GM18907 (cell line): ENCODE results near the gene KISS1R.
A peak's percentile ranks its signal among the peaks of the same experiment; 100 is the strongest.

Experiments used
- ATAC-seq: cut with Tn5 transposase; IDR thresholded peaks from one replicate; pipeline ENCODE4 v1.9.1; 2021; ENCODE audit warnings: mild to moderate bottlenecking, moderate library complexity; ENCODE audit not compliant: unreplicated experiment

The KISS1R gene

DNA sequence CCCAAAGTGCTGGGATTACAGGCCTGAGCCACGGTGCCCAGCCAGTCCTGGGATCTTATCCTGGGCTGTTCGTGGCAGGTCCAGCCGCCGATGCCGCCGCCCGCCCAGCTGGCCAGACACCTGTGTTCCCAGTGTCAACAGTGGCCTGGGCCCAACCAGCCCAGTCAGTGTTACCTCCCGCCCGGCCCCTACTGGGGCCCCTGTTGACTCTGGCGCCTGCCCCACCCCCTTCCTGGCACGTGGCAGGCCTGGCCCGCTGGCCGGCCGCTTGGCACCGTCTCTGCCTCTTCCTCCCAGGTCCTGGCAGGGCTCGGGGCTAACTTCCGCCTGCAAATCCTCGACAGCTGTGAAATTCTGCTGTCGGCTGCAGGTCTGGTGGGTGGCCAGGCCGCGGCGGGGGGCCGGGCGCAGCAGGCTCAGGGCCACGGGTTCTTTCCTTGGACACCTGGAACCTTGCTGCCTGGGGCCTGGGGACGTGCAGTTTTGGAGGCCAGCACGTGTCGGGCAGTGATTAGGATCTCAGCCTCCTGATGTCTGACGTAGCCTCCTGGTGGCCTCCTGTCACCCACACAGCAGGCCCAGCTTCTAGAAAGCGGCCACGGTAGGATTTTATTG, 17.8 kb downstream of the KISS1R start:
- ATAC-seq, result no peak

DNA sequence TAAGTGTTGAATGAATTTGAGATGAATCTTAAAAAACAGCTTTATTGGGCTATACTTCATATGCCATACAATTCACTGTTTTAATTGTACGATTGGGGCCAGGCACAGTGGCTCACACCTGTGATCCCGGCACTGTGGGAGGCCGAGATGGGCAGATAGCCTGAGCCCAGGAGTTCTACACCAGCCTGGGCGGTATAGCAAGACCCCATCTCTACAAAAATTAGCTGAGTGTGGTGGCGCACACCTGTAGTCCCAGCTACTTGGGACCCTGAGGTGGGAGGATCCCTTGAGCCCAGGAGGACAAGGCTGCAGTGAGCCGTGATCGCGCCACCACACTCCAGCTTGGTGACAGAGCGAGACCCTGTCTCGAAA, 19.0 kb downstream of the KISS1R start:
- no peak for ATAC-seq

DNA sequence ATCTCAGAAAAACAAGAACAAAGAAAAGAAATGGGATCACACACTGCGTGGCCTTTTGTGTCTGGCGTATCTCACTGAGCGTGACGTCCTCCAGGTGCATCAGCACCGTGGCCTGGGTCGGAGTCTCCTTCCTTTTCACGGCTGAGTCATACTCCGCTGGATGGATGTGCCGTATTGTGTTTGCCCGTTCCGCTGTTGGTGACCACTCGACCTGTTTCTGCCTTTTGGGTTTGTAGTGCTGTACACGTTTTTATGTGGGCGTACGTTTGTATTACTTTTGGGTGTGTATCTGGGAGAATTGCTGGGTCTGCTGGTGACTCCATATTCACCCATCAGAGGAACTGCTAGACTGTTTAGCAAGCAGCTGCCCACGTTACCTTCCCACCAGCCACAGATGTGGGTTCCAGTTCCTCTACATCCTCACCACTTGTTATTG, 20.1 kb downstream of the KISS1R start:
- ATAC-seq, result no peak

DNA sequence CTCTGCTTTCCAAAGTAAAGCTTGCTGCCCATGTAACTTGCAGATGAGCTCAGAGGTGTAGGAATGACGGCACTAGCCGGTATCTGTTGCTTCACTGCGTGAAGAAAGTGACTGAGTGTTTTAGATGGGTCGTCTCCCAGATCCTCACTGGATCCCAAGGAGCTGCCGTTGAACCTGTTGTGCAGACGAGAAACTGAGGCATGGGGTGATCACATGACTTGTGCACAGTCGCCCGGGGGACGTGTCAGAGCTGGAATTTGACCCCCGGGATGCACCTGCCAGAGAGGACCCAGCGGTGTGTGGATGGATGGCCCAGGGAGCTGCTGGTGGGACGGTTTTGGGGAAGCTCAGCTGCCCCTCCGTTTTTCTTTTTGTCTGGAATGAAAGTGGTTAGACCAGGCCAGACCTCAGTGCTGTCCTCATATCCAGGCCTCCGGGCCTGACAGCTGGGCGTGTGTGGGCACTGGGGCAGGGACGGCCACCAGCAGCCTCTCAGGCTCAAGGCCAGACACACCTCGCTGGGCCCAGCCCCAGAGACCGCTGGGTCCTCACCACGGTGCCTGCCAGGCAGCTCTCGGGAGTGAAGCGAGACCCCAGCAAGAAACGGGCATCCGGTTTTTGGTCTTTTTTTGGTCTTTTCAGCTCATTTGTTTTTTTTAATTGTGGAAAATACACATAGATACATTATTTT, 21.2 kb downstream of the KISS1R start:
- ATAC-seq, result no peak

DNA sequence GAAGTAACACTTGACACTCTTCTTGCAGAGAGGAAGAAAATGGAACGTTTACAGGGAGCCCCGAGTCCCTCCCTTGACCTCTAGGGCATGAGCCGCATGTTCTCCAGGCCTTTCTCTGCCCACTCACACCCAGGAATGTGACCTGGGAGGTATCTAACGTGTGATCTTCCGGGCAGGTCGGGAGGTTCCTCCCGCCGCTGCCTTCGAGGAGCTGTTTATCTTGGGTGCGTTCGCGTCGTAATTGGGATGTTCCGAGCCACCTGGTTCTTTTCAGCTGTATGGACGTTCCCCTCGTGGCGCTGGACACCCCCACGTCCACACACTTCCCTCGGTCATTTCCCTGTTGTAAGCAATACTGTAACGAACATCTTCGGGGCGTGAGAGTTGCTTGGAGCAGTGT, 22.3 kb downstream of the KISS1R start:
- no peak for ATAC-seq

DNA sequence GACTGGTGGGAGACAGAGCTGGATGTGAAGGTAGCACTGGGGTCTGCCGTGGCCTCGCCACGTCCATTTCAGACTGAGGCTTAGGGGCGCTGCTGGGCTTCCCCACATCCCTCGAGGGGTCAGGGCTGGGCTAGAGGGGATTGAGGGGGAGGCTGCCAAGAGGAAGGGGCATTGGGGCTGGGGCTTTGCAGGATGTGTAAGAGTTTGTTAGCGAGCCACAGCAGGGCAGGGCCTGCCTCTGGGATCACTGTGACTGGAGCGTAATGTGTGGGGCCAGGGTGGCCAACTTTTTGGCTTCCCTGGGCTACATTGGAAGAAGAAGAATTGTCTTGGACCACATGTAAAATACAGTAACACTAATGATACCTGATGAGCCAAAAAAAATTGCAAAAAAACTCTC, 22.8 kb downstream of the KISS1R start:
- ATAC-seq, result no peak

DNA sequence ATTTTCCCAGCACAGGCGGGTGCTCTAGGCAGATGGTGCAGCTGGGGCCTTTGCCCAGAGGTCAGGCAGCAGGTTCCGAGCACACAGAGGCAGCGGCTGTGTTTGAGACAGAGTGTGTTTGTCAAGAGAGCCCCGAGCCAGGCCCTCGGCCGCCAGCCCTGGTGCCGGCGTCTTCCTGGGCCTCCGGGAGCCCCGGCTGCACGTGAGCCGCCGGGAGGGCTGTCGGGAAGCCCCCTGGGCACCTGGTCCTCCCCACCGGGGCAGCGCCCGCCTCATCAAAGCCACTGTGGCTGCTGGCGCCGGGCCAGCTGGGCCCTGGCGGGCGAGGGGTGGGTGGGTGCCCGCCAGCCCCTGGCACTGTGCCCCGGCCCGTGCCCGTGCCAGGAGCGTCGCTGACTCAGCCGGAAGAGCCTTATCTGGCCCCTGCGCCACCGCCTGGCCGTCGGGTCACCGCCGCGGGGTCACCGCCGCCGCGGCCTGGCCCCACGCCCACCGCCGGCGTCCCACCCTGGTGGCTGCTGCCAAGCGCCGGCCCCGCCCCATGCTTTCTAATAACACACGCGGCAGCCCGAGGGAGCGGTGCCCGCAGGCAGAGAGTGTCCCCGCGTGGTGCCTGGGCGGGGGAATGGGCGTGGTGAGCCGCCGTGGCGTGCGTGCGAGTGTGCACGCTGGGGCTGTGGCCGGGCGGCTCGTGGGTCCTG, 23.6 kb downstream of the KISS1R start:
- peak; percentile 37 for ATAC-seq

DNA sequence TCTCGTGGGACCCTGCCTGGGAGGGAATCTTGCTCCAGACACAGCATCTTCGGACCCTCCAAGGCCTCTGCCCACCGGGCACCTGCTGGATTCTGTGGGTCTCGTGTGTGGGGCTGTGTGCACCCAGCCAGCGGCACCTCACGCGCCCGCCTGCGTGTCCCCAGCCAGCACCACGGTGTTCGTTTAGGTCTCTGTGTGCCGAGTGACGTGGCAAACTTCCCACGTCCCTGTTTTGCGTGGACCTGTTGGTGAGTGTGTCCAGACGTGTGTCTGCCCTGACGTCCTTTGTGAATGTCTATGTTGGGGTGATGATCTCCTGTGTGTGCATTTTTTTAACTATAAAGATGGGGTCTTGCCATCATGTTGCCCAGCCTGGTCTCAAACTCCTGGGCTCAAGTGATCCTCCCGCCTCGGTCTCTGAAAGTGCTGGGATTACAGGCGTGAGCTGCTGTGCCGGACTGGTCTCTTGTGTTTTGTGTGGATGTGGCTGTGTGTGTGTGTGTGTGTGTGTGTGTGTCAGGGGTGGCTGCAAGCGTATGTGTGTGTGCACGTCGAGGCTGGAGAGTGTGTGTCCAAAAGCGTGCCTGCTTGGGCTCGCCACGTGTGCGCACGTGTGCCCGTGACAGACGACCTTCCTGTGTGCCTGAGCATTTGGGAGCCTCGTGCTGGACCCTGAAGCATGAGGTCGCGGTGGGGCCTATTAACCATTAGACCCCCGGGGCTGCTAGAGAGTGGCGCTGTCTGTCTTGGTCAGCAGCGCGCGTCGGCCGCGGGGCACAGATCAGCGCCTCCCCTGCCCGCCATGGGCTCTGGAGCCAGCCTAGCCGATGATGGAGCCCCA, 24.4 kb downstream of the KISS1R start:
- no peak for ATAC-seq

DNA sequence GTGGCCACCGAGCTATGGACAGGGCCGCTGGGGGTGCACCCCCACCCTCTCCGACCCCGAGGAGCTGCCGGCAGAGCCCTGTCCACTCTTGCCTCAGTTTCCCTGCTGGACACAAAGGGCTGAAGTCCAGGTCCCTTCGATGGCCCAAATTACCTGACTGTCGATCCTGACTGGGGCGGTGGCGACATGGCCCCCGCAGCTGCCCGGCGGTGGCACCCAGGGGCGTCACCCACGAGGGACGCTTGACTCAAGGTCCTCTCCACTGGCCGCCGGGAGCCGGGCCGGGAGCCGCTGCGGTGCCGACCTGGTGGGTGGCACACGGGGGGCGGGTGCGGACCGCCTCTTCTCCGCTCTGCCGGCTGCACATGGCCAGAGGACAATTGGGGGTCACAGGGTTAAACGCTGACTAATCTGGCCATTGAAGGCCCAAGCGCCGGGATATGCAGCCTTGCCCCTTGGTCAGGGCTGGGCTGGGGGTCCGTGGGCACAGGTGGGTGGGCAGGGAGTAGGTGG, 25.1 kb downstream of the KISS1R start:
- ATAC-seq, result no peak

DNA sequence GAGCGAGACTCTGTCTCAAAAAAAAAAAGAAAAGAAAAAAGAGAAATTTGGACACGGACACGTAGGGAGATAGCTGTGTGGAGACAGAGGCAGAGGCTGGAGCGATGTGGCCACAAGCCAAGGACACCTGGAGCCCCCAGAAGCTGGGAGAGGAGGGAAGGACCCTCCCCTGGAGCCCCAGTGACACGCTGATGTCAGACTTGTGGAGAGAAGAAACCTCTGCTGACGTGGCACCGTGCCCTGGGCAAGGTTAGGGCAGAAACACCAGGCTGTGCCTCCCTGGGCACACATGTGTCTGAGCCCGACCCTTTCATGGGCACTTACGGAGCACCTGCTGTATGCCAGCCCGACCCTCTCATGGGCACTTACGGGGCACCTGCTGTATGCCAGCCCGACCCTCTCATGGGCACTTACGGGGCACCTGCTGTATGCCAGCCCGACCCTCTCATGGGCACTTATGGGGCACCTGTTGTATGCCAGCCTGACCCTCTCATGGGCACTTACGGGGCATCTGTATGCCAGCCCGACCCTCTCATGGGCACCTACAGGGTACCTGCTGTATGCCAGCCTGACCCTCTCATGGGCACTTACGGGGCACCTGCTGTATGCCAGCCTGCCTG, 26.5 kb downstream of the KISS1R start:
- no peak for ATAC-seq

DNA sequence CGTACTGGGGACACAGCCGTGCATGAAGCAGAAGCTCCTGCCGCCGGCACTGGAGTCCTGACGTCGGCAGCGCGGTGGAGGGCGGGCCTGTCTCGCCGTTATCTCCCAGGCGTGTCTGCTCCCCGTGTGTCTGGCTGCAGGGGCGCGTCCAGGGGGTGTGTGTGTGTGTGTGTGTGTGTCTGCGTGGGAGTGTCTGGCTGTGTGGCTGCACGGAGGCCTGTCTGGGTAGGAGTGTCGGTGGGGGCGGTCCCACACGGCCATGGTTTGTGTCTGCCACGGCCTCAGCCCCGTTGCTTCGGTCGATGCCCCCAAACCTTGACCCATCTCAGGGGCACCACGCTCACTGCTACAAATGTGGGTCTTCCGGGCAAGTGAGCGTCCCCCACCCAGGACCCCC, 27.0 kb downstream of the KISS1R start:
- ATAC-seq, result no peak

DNA sequence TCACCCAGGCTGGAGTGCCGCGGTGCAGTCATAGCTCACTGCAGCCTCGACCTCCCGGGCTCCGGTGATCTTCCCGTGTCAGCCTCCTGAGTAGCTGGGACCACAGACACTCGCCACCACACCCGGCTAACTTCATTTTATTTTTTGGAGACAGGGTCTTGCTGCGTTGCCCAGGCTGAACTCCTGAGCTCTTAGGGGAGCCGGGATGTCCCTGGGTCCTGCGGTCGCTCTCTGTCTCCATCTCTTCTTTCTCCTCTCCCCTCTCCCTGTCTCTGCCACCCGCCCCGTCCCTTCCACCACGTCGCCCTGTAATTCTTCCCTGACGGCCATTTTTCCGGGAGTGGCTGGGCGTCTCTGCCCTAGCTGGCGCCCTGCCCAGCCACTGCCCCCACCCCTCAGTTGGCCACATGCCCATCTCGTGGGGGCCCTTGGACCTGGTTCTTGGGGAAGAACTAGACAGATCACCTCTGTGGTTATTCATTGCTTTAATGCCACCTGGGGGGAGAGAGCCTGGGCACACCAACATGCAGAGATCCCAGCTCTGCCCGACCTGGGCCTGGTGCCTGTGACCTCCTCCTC, 27.6 kb downstream of the KISS1R start:
- no peak for ATAC-seq

DNA sequence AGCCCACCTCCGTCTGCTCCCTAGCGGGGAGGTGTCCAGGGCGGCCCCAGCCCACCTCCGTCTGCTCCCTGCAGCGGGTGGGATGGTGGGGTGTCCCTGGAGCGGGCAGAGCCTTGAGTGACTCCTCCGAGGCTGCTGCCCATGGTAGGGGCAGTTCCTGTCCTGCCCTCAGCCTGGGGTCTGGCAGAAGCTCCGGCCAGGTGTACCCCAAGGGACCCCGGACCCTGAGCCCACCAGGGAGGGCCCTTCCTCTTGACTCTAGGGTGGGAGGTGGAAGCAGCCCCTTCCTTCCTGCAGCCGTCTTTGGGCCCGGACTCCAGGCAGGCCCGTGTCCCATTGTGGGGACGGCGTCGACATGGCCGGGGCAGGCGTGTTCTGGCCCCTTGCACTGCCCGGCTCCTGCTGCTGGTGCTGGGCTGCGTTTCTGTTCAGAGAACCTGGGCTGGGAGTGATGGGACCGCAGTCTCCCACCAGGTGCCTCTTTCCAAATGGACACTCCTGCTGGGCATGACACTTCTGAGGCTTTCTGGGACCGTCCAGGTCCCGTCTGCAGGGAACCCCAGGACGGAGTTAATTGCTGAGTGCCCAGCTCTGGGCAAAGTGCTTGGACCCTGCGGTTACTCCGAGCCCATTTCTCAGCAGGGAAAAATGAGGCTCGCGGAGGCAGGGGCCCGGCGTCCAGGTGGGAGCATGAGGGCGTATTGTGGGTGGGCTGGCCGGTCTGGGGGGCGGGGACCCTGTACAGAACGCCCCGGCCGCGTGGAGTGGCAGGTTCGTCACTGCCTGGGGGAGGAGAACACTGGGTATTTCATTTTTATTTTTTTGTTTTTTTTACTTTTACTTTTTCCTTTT, 28.5 kb downstream of the KISS1R start:
- no peak for ATAC-seq

DNA sequence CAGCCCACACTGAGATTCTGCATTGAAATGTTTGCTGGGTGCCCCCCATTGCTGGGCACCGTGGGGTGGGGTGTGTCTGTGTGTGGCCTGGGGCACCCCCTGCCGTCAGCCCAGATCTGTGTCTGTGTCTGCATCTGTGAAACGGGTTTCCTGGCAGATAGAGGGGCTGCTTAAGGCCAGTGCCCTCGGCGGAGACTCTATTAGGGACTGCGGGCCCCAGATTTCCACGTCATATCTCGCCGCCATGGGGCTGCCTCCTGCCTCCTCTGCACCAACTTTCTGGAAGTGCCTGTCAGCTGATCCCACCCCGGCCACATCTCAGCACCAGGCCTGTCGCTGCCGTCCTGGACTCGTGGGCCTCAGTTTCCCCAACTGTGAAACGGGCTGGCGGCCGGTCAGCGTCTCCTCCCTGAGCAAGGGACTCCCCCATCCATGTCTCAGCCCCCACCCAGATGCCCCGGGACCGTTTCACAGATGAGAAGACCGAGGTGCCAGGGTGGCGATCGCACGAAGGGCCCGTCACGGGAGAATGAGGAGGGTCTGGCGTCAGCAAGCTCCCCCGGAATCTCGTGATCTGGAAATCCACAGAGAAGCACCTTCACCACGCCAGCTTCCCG, 30.1 kb downstream of the KISS1R start:
- peak; percentile 3 for ATAC-seq

DNA sequence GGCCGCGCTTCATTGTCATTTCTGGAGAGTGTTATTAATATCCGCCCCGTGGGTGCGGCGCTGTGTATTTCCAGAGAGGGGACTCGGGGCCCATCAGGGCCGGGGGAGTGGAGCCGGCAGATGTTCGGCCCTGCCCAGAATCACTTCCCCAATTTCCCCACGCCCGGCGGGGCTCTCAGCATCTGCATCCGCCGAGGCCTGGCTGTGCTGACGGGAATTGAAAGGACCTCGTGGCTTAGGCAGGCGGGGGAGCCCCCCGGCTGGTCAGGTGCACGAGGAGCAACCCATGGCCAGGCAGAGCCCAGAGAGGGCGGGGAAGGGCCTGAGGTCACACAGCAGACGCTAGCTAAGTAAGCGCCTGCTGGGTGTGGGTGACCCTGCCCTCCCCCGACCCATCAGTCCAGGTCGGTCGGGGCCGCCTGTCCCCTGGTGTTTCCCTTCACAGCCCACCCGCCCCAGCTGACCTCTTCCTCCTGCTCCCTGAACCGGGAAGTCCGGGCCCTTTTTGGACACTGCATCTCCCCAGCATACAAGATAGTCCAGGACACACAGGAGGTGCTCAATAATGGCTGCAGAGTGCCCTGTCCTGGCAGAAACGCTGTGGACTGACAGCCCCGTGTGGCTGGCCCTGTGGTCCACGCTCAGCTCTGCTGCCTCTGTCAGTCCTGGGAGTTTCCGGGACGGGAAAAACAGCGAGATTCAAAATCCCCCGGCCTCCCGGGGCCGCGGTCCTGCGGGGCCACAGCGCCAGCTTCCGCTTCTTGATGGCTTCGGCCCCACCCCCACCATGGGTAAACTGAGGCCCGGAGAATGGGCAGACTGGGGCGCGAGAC, 30.8 kb downstream of the KISS1R start:
- peak; percentile 60 for ATAC-seq

DNA sequence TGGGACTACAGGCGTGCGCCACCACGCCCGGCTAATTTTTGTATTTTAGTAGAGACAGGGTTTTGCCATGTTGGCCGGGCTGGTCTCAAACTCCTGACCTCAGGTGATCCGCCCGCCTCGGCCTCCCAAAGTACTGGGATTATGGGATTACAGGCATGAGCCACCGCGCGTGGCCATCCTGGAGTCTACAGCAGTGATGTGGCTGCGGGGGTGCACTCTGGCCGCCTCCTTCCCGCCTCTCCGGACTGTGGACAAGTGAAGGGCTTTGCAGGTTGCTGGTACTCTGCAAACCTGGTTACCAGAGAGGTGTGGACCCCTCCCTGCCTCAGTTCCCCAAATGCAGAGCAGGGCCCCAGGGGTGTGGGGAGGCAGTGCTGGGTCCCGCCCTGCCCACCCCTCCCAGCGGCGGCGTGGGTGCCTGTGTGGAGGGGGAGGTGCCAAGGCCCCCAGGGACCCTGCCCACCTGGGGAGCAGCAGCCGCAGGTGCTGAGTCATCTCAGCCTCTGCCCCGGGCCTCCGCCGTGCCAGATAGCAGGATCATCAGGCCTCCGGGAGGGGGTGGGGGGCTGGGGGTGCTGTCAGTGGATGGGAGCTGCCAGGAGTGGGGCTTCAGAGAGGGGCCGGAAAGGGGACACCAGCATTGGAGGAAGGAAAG, 31.8 kb downstream of the KISS1R start:
- ATAC-seq, result no peak

DNA sequence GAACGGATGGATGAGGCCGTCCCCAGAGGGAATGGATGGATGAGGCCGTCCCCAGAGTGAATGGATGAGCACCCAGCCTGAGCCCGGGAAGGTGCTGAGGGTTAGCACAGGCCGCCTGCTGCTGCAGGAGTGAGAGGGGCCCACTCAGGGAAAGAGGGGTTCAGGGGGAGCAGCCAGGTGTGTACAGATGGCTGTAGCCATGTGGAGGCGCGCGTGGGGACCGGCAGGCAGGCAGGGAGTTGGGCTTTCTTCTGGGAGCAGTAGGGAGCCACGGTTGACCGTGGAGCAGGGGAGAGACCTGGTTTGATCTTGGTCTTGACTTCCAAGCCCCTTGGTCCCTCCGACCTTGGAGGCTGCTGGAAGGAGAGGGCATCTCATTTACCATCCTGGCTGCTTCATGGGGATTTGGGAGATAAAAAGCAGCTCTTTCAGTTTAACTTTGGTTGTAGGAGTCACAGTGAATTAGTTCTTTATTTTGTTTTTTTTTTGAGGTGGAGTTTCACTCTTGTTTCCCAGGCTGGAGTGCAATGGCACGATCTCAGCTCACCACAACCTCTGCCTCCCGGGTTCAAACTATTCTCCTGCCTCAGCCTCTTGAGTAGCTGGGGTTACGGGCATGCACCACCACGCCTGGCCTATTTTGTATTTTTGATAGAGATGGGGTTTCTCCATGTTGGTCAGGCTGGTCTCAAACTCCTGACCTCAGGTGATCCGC, 33.4 kb downstream of the KISS1R start:
- ATAC-seq, result no peak
